Activated CD4-positive, CD25-positive, alpha-beta regulatory T cell treated with anti-CD3 and anti-CD28 coated beads, Interleukin-2, amount 50 U/mL, for 72 hours (primary cell): ENCODE measurements around the gene RXFP2.
A peak's percentile ranks its signal among the peaks of the same experiment; 100 is the strongest.

Source experiments
- DNase-seq: peaks from one replicate; pipeline ENCODE4 v3.0.0; 2021

Gene RXFP2, protein sequence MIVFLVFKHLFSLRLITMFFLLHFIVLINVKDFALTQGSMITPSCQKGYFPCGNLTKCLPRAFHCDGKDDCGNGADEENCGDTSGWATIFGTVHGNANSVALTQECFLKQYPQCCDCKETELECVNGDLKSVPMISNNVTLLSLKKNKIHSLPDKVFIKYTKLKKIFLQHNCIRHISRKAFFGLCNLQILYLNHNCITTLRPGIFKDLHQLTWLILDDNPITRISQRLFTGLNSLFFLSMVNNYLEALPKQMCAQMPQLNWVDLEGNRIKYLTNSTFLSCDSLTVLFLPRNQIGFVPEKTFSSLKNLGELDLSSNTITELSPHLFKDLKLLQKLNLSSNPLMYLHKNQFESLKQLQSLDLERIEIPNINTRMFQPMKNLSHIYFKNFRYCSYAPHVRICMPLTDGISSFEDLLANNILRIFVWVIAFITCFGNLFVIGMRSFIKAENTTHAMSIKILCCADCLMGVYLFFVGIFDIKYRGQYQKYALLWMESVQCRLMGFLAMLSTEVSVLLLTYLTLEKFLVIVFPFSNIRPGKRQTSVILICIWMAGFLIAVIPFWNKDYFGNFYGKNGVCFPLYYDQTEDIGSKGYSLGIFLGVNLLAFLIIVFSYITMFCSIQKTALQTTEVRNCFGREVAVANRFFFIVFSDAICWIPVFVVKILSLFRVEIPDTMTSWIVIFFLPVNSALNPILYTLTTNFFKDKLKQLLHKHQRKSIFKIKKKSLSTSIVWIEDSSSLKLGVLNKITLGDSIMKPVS

DNA sequence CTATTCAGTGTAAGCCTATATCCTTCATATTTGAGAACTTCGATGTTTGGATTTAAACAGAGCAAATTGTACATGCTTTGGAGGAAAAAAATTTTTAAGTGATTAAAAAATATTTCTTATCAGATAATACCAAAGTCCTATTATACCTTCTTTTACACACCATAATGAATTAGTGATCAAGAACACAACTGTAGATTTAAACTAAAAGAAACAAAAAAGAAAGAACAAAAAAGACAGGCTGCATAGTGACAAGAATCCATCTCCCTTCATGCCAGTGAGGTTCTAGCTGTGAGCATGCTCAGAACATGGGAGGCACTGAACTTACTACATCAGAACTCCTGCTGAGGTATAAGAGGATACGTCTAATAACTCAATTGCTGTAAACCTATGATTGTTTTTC, at the start of gene RXFP2:
RXFP2 (plus strand) TSS at position 301 of the 400 bp plus-strand sequence; CDS start at position 388, 87 bp downstream.
- DNase-seq, result no peak

DNA sequence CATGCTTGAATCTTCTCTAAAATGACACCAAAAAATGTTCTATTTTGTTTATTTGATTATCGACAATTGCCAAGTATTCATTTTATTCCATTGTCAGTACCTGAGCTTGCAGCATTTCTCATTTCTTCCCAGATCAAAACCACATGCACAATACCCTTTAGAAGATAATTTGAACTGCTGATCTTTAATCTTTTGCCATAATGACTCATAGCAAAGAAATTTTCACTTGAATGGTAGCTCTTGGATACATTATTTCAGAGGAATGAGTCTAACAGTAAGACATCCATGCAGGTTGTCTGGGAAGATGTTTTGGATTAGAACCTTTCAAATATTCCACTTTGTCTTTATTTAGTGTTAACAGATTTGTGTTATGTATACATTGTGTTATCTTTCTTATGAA, 42.0 kb upstream of the RXFP2 start:
- no peak for DNase-seq

DNA sequence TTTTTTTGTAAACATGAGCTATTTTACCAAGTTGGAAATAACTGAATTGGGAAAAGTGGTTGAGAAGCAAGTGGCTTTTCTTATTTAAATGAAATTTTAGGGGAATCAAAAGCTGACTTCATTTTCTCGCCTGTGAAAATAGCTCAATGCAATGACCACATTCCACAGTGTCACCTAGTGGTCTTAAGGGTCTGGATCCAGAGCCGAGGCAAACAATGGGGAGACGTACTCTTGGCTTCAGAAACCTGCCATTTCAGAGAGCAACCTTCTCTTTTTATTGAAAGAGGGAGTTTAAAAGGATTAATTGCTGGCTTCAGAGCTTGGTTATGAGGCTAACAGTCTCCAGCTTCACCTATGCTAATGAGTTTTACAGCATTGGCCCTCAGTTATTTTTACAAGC, 39.7 kb upstream of the RXFP2 start:
- no peak for DNase-seq

DNA sequence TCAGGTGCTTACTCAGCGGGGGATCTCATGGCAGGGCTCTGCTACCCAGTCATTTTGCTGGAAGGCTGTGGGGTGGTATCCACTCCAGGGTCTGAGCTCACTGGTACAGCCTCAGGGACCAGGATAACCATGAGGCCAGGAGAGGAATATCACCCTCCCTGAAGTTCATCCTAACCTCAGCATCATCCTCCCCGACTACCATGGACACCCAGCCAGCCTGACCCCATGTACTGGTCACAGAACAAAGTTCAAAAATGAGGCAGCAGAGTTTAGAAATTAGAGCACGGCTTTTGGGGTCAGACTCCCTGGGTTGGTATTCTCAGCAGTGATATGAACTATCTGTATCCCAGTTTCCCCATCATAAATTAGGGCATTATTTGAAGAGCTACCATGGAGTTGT, 35.5 kb upstream of the RXFP2 start:
- DNase-seq, result no peak

DNA sequence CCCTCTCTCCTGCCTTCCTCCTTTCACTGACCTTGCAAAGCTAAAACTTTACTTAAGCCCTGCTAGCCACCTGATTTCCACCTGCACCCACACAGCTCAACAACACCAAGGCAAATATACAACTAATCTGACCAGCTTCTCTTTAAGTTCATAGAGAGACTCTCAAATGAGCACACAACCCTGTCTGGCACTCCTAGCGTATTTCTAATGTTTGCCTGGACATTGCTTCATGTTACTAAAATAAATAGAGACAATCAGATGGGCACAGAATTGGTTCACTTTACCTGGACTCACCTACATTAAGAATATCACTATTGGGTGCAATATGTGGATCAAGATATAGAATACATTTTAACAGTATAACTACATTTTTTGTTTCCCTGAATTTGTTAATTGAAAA, 33.2 kb upstream of the RXFP2 start:
- no peak for DNase-seq

DNA sequence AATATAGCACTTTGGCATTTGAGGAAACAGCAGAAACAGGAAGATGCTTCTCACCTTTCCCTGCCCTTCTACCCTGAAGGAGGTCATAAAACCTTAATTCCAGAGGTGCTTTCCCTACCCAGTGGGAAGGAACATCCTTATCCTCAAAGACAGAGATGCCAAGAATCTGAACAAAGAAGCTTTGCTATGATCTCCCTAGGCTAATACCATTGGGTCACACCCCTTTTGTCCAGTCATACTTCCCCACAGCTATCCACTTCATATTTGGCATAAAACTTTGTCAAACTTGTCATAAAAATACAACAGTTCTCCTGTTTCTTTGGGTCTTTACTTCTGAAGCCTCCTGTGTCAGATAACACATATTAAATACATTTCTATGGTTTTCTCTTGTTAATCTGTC, 21.7 kb upstream of the RXFP2 start:
- no peak for DNase-seq

DNA sequence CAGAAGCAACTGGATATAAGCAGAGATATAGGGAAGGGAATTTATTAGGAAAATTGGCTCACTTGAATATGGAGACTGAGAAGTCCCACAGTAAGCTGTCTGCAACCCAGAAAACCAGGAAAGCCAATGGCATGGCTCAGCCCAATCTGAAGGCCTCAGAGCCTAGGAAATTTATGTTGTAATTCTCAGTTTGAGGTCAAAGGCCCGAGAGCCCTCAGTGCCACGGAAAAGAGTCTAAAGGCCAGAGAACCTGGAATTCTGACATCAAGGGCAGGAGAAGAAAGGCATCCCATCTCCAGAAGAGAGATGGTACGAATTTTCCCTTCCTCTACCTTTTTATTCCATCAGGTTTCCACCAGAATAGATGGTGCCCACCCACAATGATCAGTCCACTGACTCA, 20.1 kb upstream of the RXFP2 start:
- DNase-seq, result no peak

DNA sequence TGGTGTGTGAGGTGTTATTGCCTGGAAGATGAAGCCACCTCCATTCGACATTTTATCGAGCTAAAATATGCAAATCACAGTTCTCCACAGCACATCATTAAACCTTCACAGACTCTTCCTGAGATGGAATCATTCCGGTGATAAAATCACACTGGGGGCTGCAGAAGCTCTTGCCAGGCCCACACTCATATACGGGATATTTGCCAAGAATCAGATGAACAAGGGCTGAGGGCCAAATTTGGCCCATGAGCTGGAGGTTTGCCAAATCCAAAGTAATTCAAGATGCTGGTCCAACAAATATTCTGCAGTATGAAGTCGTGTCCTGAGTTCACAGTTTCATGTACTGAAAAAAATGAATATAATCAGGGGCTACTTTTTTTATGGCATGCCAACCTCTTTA, 16.7 kb upstream of the RXFP2 start:
- DNase-seq, result no peak

DNA sequence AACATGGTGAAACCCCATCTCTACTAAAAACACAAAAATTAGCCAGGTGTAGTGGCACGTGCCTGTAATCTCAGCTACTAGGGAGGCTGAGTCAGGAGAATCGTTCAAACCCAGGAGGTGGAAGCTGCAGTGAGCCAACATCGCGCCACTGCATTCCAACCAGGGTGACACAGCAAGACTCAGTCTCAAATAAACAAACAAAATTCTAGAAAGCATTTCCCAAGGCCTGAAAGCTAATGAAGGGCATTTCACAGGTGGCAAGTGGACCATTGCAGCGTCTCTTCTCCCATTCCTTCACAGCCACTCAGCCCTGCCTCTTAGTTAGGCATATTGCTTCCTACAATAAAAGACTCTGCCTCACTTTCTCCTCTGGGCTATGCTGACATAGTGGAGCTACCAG, 13.5 kb upstream of the RXFP2 start:
- no peak for DNase-seq

DNA sequence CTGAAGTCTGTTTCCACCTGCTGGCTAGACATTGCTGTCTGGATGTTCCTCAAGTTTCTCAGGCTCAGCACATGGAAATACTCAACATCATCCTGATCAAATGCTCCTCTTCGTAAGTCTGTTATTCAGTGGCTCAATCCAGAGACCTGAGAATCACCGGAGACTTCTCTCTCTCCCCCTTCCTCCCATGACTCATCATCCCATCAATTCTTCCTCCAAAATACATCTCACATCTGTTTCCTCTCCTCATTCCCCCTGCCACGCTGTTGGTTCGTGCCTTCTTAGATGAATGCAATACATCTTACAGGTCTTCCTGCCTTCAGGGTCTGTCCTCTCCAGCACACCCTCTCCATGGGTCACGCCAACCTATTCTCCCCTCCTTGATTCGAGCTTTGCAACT, 7.4 kb upstream of the RXFP2 start:
- DNase-seq, result no peak

DNA sequence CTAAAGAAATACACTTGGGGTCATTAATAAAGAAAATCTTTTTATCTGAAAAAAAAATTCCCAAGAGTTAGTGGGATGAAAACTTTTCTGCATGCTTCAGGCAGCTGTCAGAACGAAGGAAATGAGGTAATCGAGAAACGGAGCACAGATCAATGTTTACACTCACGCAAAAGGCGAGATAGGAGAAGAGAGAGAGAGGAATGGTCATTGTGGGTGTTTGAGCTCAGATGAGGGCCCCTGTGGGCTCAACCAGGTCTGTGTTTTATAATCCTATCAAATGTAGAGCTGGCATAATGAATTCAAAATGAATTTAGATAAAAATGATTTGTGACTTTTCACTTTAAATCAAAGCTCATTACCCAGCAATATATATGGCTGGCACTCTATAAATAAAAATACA, 6.3 kb upstream of the RXFP2 start:
- DNase-seq, result no peak

DNA sequence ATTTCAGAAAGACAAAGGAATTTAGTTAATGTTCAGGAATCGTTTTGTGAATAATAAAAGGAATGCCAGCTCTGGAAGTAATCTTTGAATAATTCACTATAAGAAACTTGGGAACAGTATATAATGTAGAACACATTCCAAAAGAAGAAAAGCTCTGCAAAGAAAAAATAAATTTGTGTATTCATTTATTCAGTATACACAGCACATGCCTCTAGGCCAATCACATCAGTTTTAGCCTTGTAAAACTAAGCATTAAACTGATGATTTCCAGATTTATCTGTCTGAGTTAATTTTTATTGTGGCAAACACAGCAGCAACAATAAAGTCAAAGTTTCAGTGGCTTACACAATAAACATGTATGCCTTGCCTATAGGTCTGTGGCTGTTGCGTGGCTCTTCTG, 5.7 kb upstream of the RXFP2 start:
- DNase-seq, result no peak

DNA sequence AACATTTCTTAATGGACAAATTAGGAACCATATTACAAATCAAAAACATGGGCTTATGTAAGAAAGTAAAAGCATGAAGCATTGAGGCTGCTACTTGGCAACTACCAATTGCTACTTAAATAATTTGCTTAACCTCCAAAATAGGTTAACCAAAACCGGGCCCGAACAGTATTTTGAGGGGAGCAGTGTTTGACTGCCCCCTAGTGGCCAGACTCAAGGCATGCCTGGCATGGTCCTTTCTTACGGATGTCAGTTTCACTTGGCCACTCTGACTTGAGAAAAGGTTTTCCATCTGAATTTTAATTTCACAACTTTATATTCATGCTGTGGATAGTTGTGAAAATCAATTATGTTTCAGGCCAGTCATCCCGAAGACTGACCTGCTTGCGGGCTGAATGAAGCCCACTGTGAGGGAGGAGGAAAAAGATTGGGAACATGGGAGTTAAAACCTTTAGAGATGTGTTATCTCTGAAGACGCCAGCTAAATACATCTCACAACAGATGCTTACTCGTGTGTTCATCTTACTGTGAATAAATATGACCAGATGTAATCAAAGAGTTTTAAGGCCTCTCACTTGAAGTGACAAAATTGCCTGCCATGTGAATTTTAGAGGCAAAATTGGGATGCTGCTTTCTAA, 2.9 kb downstream of the RXFP2 start:
- peak; percentile 60 for DNase-seq

DNA sequence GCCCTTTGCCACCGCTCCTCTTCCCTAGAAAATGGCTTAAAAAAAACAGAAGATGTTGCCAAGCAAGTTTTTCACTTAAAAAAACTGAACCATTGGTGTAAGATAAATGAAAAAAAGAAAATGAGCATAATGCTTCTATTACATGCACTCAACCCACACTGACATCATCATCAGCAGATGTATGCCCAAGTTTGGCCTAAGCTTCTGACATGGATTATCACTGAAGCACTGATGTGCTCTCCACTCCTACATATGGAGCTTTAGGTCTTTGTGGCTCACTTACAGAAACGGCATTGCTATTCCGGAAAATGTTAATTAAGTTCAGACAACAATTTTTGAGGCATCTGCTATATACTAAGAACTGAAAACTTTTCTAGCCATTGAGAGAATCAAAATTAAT, 8.0 kb downstream of the RXFP2 start:
- DNase-seq, result no peak

DNA sequence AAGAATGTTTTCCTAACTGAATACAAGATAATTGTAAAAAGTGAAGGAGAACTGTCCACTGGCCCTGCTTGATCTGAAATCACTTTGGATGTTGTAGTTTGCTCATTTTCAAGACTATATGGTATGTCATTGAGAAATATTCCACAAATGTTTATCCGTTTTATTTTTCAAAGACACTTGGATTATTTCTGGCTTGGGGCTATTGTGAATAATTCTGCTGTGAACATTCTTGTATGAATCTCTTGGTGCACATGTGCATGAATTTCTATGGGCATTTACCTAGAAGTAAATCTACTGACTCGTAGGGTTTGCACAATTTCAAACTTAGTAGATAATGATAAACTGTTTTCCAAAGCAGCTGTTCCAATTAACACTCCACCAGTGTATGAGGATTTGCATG, 8.6 kb downstream of the RXFP2 start:
- DNase-seq, result no peak

DNA sequence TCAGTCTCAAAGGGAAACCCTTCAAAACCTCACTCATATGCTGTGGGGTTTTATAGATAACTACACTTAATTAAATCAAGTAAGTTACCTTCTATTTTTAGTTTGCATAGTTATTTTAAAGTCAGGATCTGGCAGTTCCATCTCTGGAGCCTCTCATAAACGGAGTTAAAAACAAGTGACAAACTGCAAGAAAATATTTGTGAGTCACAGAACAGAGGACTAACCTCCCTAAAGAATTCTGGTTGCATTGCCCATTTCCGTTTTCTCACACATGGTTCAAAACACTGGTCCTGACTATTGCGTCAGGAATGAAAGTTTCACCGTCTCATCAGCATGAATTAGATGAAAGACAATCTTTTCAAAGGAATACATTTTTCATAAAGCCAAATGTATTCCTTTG, 10.6 kb downstream of the RXFP2 start:
- no peak for DNase-seq

DNA sequence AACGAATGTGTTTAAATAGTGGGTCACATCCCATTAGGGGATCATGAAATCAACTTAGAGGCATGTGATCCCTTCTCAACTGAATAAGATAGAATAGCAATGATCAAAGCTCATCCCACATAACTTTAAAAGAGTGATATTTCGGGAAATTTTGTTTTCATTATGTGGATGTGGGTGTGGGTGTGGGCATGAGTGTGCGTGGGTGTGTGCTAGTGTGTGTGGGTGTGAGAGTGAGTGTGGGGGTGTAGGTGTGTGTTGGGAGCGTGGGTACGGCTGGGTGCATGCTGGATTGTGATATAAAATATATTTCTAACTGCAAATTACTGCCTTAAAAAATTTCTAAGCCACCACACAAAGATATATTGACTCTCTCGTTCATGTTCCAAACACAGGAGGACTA, 15.9 kb downstream of the RXFP2 start:
- DNase-seq, result no peak

DNA sequence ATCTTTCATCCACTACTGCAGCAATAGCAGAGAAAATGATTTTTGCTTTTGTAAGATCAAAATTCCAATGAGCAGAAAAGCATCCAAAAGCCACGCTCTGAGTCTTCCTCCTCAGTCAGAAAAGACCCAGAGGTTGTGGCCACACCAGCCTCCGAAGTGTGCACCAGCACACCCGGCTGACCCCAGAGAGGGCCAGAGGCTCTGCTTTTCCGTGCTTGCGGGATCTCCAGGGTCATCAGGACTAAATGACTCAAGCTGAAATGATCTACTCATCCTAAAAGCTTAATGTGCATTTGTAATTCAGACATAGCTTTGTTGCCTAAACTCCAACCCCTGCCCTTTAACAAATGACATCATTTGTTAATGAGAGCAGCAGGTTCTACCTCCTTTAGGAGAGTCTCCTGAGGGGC, 16.5 kb downstream of the RXFP2 start:
- no peak for DNase-seq

DNA sequence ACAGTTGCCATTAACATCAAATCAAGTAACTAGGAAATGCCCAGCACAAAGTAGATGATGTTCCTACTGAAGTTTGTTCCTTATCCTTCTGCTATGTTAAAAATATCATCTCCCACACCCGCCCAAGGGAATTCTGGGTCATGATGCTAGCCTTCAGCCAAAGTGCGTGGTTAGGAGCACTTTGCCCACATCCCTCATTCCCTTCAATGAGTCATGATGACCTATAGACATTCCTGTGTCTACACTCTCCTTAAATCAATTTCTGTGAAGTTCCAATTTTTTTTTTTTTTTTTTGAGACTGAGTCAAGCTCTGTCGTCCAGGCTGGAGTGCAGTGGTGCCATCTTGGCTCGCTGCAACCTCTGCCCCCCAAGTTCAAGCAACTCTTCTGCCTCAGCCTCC, 17.0 kb downstream of the RXFP2 start:
- DNase-seq, result no peak

DNA sequence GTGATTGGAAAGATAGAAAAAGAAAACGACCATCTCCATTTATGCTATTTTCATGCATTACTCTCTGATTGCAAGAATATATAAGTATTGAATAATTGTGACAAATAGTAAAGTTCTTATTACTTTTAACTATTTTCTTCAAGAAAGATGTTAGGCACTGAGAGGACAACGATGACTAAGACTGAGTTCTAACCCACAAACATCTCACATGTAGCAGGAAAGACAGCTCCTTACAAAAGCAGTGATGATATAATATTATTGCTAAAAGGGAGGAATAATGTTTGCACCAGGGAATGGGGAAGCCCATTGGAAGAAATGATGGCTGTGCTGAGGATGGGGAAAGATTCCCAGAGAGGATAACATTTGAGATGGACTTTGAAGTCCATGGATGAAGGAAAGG, 22.6 kb downstream of the RXFP2 start:
- no peak for DNase-seq

DNA sequence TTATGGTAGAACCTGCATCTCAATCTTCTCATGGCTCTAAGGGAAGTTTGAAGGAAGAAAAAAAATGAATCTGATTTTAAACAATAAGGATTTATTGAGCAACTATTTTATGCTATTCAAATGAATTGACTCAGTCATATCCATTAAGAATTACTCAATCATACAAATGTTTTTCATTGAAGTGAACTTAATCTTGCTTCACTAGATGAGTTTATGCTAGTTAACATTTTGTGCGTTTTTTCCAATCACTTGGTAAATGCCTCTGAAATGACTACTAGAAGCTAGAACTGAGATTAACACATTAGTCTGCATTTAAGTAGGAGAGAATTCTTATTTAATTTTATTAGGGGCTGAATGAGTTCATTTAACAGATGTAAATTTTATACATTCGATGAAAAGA, 25.2 kb downstream of the RXFP2 start:
- DNase-seq, result no peak

DNA sequence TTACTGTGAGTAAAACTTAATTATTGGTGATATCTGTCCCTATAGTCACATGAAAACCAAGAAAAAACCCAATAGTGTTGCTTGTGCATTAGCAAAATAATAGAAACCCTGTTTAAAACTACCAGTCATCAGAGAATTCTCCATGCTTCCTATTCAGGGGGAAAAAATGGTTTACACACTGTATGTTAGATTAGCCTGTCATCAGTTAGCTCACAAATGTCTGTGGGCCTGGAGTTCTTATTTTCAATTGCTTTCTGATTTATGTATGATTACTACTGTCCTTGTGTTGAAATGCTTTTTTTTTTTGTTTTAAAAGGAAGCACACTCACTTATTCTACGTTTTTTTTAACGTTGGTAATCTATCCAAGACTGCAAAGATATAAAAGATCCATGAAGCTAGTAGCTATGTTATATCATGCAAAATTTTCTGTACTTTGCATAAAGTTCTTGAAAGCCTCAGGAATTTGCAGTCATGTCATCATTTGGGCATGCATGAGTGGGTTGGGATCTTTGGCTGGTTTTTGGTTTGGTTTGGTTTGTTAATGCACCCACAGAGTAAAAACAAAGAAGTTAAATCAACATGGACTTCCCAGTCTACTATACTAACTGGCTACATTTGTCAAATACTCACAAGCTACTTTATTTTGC, 25.9 kb downstream of the RXFP2 start:
- DNase-seq, result no peak

DNA sequence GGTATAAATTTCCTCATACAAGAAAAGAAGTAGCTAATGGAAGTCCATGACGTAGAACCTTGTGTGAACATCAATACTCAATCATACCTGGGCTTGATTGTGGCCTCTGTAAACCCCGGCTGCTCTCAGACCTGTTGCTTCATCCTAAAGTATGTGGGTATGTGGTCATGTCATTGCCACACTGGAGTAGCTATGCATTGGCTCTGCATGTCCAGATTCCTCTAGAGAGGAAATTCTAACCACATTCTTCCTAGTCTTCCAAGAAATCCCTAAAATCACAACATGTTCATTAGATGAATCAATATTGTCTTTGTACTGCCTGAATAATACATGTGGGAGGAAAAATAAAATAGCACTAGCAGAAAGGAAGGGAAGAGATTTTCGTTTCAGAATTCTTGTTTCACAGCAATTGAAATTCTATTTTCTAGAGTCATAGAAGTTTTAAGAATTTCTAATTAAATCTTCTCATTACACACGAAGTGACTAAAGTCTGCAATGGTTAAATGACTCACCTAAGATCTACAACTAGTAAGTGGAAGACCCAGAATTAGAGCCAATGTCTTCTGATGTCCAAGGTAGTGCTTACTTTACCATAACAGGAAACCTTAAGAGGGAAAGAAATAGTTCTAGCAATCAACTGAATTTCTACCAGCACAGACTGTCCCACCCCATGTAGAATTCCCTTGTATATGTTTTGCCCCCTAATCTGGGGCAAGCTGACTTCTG, 28.0 kb downstream of the RXFP2 start:
- no peak for DNase-seq
